T-helper 1 cell treated with Interleukin-12 subunit alpha and Interleukin-12 subunit beta and Interleukin-4 antibody, amounts not matched to agents 30 μg/mL and 1 μg/mL, for 36 hours (primary cell): ENCODE results near the gene STMND1.

Source experiments
- H3K27ac Mint-ChIP-seq: one replicate; pipeline ENCODE4 v1.8.0; 2021; ENCODE audit warnings: mild to moderate bottlenecking, mixed read lengths
- H3K27me3 Mint-ChIP-seq: one replicate; pipeline ENCODE4 v1.8.0; 2021; ENCODE audit warnings: low read depth, mixed read lengths
- H3K36me3 Mint-ChIP-seq: one replicate; pipeline ENCODE4 v1.8.0; 2021; ENCODE audit warnings: low read depth, mixed read lengths
- H3K4me1 Mint-ChIP-seq: one replicate; pipeline ENCODE4 v1.8.0; 2021; ENCODE audit warnings: low read depth, mixed read lengths
- H3K4me3 Mint-ChIP-seq: one replicate; pipeline ENCODE4 v1.8.0; 2021; ENCODE audit warnings: mild to moderate bottlenecking, moderate library complexity, mixed read lengths
- H3K9me3 Mint-ChIP-seq: one replicate; pipeline ENCODE4 v1.8.0; 2021; ENCODE audit warnings: mixed read lengths

Gene STMND1

DNA sequence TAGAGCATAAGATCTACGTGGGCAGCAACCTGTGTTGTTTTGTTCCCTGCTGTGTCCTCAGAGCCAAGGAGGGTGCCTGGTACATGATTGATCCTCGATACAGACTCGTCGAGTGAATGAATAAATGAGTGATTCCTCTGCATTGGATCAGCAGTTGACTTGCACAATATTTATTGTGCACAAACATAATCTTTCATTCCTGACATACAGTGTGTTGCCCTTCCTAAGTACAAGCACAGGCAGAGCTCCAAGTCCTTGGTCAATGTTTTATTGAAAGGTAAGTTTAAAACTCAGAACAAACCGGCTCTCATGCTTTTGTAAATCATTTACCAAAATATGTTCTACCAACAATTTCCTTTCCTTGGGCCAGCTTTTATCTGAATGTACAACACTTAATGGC is 57.4 kb downstream of the STMND1 start:
- Mint-ChIP-seq H3K4me1 (no peaks in the 10 kb centered on the region), H3K36me3 (no peaks in the 10 kb centered on the region), H3K4me3 (no peak overlapping the region), H3K9me3 (no peaks in the 10 kb centered on the region), H3K27me3 (peaks cover 13% of the 10 kb centered on the region), H3K27ac (no peak overlapping the region)

DNA sequence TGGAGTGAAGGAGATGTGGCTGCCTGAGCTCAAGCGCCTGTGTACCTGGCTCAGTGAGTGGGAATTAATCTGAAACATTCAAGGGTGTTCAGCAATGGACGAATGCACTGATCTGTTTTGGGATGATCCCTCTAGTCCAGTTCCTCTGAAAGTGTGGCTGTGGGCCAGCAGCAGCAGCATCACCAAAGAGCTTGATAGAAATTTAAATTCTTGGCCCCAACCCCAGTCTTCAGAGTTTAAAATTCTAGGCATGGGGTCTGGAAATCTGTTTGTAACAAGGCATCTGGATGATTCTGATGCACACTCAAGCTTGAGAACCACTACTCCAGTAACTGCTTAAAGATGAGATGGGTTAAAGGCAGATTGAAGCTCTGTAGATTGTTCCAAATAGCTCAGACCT is 59.2 kb downstream of the STMND1 start:
- Mint-ChIP-seq H3K9me3 (no peaks in the 10 kb centered on the region), H3K4me3 (no peak overlapping the region), H3K27me3 (peaks cover 13% of the 10 kb centered on the region), H3K36me3 (no peaks in the 10 kb centered on the region), H3K4me1 (no peaks in the 10 kb centered on the region), H3K27ac (no peak overlapping the region)

- no peaks in the 10 kb centered on the region for H3K36me3 Mint-ChIP-seq
- peaks cover 13% of the 10 kb centered on the region for H3K27me3 Mint-ChIP-seq
- H3K4me1 Mint-ChIP-seq = no peaks in the 10 kb centered on the region
- H3K27ac Mint-ChIP-seq = no peak overlapping the region
- no peak overlapping the region for H3K4me3 Mint-ChIP-seq
- H3K9me3 Mint-ChIP-seq = no peaks in the 10 kb centered on the region
These were observed 63.5 kb downstream of the STMND1 start for GRCh38 chr6:17165383-17165782.

- H3K9me3 Mint-ChIP-seq = no peaks in the 10 kb centered on the region
- H3K27me3 Mint-ChIP-seq = no peaks in the 10 kb centered on the region
- H3K36me3 Mint-ChIP-seq = no peaks in the 10 kb centered on the region
- no peak overlapping the region for H3K4me3 Mint-ChIP-seq
- no peaks in the 10 kb centered on the region for H3K4me1 Mint-ChIP-seq
- no peak overlapping the region for H3K27ac Mint-ChIP-seq
These were observed 65.6 kb downstream of the STMND1 start for GRCh38 chr6:17167327-17167979.

DNA sequence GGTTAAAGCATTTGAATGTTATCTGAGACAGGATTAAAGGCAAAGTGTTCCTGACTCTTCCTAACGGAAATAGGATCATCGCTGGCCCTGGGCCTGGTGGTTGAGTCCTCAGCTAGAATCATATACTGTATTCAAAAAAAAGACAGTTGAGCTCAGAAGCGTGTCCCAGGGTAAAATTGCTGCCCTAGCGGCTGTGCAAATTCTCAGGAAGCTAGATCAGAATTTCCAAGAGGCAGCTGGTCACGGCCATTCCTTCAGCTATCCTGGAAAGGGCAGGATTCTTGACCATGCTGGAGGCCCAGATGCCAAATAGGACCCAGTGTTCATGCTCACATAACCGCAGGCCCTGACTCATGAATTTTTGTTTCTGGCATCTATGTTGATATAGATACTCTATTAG is 67.4 kb downstream of the STMND1 start:
- H3K4me3 Mint-ChIP-seq = no peak overlapping the region
- no peaks in the 10 kb centered on the region for H3K4me1 Mint-ChIP-seq
- no peak overlapping the region for H3K27ac Mint-ChIP-seq
- no peaks in the 10 kb centered on the region for H3K36me3 Mint-ChIP-seq
- H3K27me3 Mint-ChIP-seq = no peaks in the 10 kb centered on the region
- H3K9me3 Mint-ChIP-seq = no peaks in the 10 kb centered on the region

- H3K9me3 Mint-ChIP-seq = no peaks in the 10 kb centered on the region
- H3K4me1 Mint-ChIP-seq = no peaks in the 10 kb centered on the region
- no peaks in the 10 kb centered on the region for H3K27me3 Mint-ChIP-seq
These were observed 67.9 kb downstream of the STMND1 start for GRCh38 chr6:17169711-17170110.

DNA sequence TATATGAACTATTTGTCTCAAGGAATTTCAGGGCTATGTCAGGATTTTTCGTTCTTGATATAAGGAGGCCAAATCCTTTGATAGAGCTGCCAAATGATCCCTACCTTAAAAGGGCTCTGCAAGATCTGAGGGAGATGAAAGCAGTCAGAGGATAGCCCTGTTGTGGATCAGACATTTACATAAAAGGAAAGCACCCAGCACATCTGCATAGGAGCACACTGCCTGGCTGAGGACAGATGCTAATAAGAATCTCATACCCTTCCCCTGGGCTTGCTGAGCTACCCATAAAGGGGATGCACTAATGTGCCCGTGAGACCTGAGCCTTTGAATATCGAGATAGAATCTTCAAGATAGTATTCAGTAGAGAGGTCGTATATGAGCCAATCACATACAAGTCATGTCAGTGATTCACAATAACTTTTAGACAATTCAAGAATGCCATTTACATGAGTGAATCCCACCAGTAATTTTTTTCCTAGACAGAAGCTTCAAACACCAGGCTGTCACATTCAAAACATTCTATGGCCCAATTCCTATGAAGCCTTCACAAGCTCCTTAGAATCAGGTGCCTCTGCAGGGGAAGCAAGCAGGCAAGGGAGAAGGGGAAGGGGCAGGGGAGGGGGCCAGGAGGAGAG is 71.1 kb downstream of the STMND1 start:
- Mint-ChIP-seq H3K4me1 (no peaks in the 10 kb centered on the region), H3K36me3 (no peaks in the 10 kb centered on the region), H3K9me3 (no peaks in the 10 kb centered on the region), H3K27me3 (no peaks in the 10 kb centered on the region), H3K4me3 (no peak overlapping the region), H3K27ac (no peak overlapping the region)

More at GRCh38 chr6:17169711-17170110, 67.9 kb downstream of the STMND1 start:
- H3K36me3 Mint-ChIP-seq = no peaks in the 10 kb centered on the region
- no peak overlapping the region for H3K4me3 Mint-ChIP-seq
- no peak overlapping the region for H3K27ac Mint-ChIP-seq

DNA sequence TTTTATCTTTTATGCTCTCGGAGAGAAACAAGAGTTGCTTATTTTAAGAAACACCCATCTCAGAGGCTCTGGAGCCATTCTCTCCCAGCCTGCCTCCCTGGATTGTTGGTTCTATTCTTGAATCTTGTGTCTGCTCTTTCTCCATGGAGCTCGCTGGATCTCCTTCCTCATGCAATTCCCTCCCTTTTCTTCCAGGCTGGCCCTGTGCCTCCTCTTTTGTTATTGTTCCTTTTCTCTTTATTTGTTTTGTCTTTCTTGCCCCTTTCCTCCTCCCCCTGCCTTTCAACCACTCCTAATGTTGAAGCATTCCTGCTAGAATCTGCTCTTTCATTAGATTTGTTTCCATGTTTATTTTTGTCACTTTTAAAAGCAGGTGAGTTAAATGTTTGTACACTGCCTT is 76.5 kb downstream of the STMND1 start:
- H3K9me3 Mint-ChIP-seq = no peaks in the 10 kb centered on the region
- H3K36me3 Mint-ChIP-seq = no peaks in the 10 kb centered on the region
- no peaks in the 10 kb centered on the region for H3K4me1 Mint-ChIP-seq
- no peak overlapping the region for H3K4me3 Mint-ChIP-seq
- H3K27me3 Mint-ChIP-seq = no peaks in the 10 kb centered on the region
- H3K27ac Mint-ChIP-seq = no peak overlapping the region

- Mint-ChIP-seq H3K27me3 (no peaks in the 10 kb centered on the region), H3K27ac (no peak overlapping the region), H3K4me1 (no peaks in the 10 kb centered on the region), H3K36me3 (no peaks in the 10 kb centered on the region), H3K4me3 (no peak overlapping the region), H3K9me3 (no peaks in the 10 kb centered on the region)
These were observed 77.1 kb downstream of the STMND1 start for GRCh38 chr6:17178754-17179529.

- H3K27ac Mint-ChIP-seq = no peak overlapping the region
- H3K36me3 Mint-ChIP-seq = no peaks in the 10 kb centered on the region
- H3K4me3 Mint-ChIP-seq = no peak overlapping the region
- H3K27me3 Mint-ChIP-seq = no peaks in the 10 kb centered on the region
- no peaks in the 10 kb centered on the region for H3K4me1 Mint-ChIP-seq
- H3K9me3 Mint-ChIP-seq = no peaks in the 10 kb centered on the region
These were observed 77.8 kb downstream of the STMND1 start for GRCh38 chr6:17179530-17180073.
